IMR-90 (cell line): ENCODE data around the gene DDX4.

ENCODE experiments used
- BHLHE40 ChIP-seq: fragments of 150-350 bp; IDR thresholded peaks from 2 replicates; pipeline ENCODE4 v1.6.1; 2016; ENCODE audit warnings: mild to moderate bottlenecking, low read depth, low read length
- CTCF ChIP-seq: conservative IDR thresholded peaks from 2 replicates; pipeline ENCODE4 v1.5.1; 2012; ENCODE audit warnings: mild to moderate bottlenecking, low read depth, low read length, improper control_type of control experiment
- MXI1 ChIP-seq: IDR thresholded peaks from 2 replicates; pipeline ENCODE4 v1.6.1; 2012; ENCODE audit warnings: low read depth, mild to moderate bottlenecking, low read length, moderate library complexity, borderline replicate concordance
- RAD21 ChIP-seq: IDR thresholded peaks from 2 replicates; pipeline ENCODE4 v1.6.1; 2012; ENCODE audit warnings: low read length, improper control_type of control experiment
- RFX5 ChIP-seq: IDR thresholded peaks from 2 replicates; pipeline ENCODE4 v1.8.0; 2012; ENCODE audit warnings: low read depth, mild to moderate bottlenecking, low read length, moderate library complexity
- SMC3 ChIP-seq: fragments of 150-350 bp; IDR thresholded peaks from 2 replicates; pipeline ENCODE4 v1.6.1; 2016; ENCODE audit warnings: low read depth, mild to moderate bottlenecking, antibody characterized with exemption, low read length, moderate library complexity

DNA sequence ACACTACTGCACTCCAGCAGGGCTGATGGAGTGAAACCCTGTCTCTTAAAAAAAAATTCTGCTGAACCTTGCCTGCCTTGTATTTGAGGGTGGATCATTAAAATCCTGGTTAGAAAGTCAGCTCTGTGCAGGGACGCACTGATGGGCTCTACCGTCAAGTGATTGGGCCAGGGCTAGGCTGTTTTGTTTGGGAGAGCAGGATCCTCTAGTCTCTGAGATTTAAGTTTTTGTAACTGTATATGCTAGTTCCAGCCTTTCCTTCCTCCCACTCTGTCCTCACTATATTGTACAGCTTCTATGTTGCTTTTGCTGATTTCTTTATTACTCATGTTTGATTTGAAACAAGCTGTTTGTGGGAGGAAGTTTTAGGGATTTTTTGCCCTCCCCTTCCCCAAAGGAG lies 11.5 kb downstream of the DDX4 start:
- TF ChIP-seq MXI1 = no peak
- no peak for TF ChIP-seq CTCF
- TF ChIP-seq RAD21 = no peak
- TF ChIP-seq RFX5 = no peak
- TF ChIP-seq BHLHE40 = no peak
- TF ChIP-seq SMC3 = no peak
